ENCODE results near the gene TBC1D16. TPM values are rescaled to one million over a fixed set of nuclear protein-coding genes. Genes with fewer than 3 reads are reported as not detected.
"Not testable (repeated sequence)": the region's sequence is repeated elsewhere in the genome, so short reads cannot be mapped to it uniquely, and the experiment has no call there.

The TBC1D16 gene
- polyA plus RNA-seq, 1 experiment, result 9.0 TPM

- TF ChIP-seq CTCF (IDR thresholded peaks at IDR 0.05; ENCODE audit: insufficient read depth, low read depth, low read length), result no peak
- no peaks in the 10 kb centered on the region for H3K27me3 ChIP-seq (ENCODE audit: control insufficient read depth, insufficient read depth, low read length)
- no peak overlapping the region for H3K4me3 ChIP-seq (ENCODE audit: low read depth, low read length)
- CTCF ChIA-PET, result no interaction called here
- no peak for DNase-seq (ENCODE audit: low read depth)
- no peaks in the 10 kb centered on the region; the same call in none of the 2 replicates for H3K36me3 ChIP-seq (ENCODE audit: control insufficient read depth, insufficient read depth, low read length)
- POLR2A ChIA-PET, result no interaction called here
These were observed 67.6 kb downstream of the TBC1D16 start for GRCh38 chr17:79968116-79968515.

GRCh38 chr17:79966681-79967080 lies 69.0 kb downstream of the TBC1D16 start:
- Histone ChIP-seq H3K27me3 (ENCODE audit: control insufficient read depth, insufficient read depth, low read length) (no peaks in the 10 kb centered on the region), H3K36me3 (ENCODE audit: control insufficient read depth, insufficient read depth, low read length) (no peaks in the 10 kb centered on the region; the same call in 1 of the 2 replicates), H3K4me3 (ENCODE audit: low read depth, low read length) (no peak overlapping the region)
- CTCF ChIA-PET, result no interaction called here
- POLR2A ChIA-PET, result no interaction called here
- no peak for DNase-seq (ENCODE audit: low read depth)
- no peak for TF ChIP-seq CTCF (IDR thresholded peaks at IDR 0.05; ENCODE audit: insufficient read depth, low read depth, low read length)

GRCh38 chr17:79965806-79966205 lies 69.9 kb downstream of the TBC1D16 start:
- Histone ChIP-seq H3K36me3 (ENCODE audit: control insufficient read depth, insufficient read depth, low read length) (no peaks in the 10 kb centered on the region; the same call in 1 of the 2 replicates), H3K4me3 (ENCODE audit: low read depth, low read length) (no peak overlapping the region), H3K27me3 (ENCODE audit: control insufficient read depth, insufficient read depth, low read length) (no peaks in the 10 kb centered on the region)
- DNase-seq (ENCODE audit: low read depth), result no peak
- ChIA-PET CTCF (interaction anchor here (0.6 to 0.7 kb wide), 3 partner anchors 8 to 154 kb away, joined by 3 read pairs; no protein-coding TSS in a partner anchor), POLR2A (no interaction called here)
- no peak for TF ChIP-seq CTCF (IDR thresholded peaks at IDR 0.05; ENCODE audit: insufficient read depth, low read depth, low read length)

GRCh38 chr17:79962467-79962866 lies 73.2 kb downstream of the TBC1D16 start:
- H3K4me3 ChIP-seq (ENCODE audit: low read depth, low read length); POLR2A ChIA-PET; DNase-seq (ENCODE audit: low read depth); H3K27me3 ChIP-seq (ENCODE audit: control insufficient read depth, insufficient read depth, low read length); H3K36me3 ChIP-seq (ENCODE audit: control insufficient read depth, insufficient read depth, low read length): not testable (repeated sequence)
- CTCF ChIA-PET, result interaction anchor here (1.2 kb wide), 1 partner anchor 46 kb away, joined by 3 read pairs; no protein-coding TSS in a partner anchor

- not testable (repeated sequence) for H3K36me3 ChIP-seq (ENCODE audit: control insufficient read depth, insufficient read depth, low read length); H3K4me3 ChIP-seq (ENCODE audit: low read depth, low read length); H3K27me3 ChIP-seq (ENCODE audit: control insufficient read depth, insufficient read depth, low read length); DNase-seq (ENCODE audit: low read depth)
- ChIA-PET POLR2A (interaction anchor here (0.6 kb wide), 1 partner anchor 140 kb away, joined by 3 read pairs; the partner anchor contains the start of gene GAA), CTCF (interaction anchor here (1.2 kb wide), 1 partner anchor 47 kb away, joined by 3 read pairs; no protein-coding TSS in a partner anchor)
These were observed 74.1 kb downstream of the TBC1D16 start for GRCh38 chr17:79961567-79961966.

GRCh38 chr17:79960788-79961522 lies 74.7 kb downstream of the TBC1D16 start:
- Histone ChIP-seq H3K36me3 (ENCODE audit: control insufficient read depth, insufficient read depth, low read length) (no peaks in the 10 kb centered on the region), H3K27me3 (ENCODE audit: control insufficient read depth, insufficient read depth, low read length) (no peaks in the 10 kb centered on the region), H3K4me3 (ENCODE audit: low read depth, low read length) (no peak overlapping the region)
- DNase-seq (ENCODE audit: low read depth), result no peak
- ChIA-PET CTCF (interaction anchor here (1.2 kb wide), 1 partner anchor 48 kb away, joined by 3 read pairs; no protein-coding TSS in a partner anchor), POLR2A (interaction anchor here (0.6 kb wide), 1 partner anchor 140 kb away, joined by 3 read pairs; the partner anchor contains the start of gene GAA)
- no peak for TF ChIP-seq CTCF (IDR thresholded peaks at IDR 0.05; ENCODE audit: insufficient read depth, low read depth, low read length)
